Liver (tissue), 3 donors: ENCODE measurements around the gene RAB4B.

Source experiments
- CTCF ChIP-seq: fragments of 150-350 bp; IDR thresholded peaks from 2 replicates; pipeline ENCODE4 v1.5.1; 2017; ENCODE audit warnings: improper control_type of control experiment, low read depth, low read length; ENCODE audit not compliant: missing input control
- EGR1 ChIP-seq, 2 donors: IDR thresholded peaks; 2 replicates each; pipeline ENCODE4 v1.6.1; 2016 to 2018; ENCODE audit warnings: antibody characterized with exemption in 2 of 2, low read depth in 2 of 2
- MAX ChIP-seq: IDR thresholded peaks from 2 replicates; pipeline ENCODE4 v1.6.1; 2016; ENCODE audit warnings: antibody characterized with exemption
- TF ChIP-seq, protein P1 (sequence below): IDR thresholded peaks from 2 replicates; pipeline ENCODE4 v1.6.1; 2016; ENCODE audit warnings: antibody characterized with exemption
- donor health status: healthy.
- donor health status: healthy.

DNA sequence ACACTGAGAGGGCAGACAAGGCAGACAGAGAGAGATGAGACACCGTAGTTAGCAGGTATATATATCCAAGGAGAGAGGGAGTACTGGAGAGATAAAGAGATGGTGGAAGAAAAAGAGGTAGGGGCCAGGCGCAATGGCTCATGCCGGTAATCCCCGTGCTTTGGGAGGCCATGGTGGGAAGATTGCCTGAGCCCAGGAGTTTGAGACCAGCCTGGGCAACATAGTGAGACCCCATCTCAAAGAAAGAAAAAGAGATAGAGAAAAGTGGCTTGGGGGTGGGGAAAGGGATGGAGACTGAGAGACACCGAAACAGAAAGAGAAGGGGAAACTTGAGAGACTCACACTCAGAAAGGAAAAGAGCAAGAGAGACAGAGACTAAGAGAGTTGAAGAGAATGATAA lies 2.5 kb downstream of the RAB4B start:
- TF ChIP-seq CTCF (no peak), EGR1 (IDR thresholded peaks at IDR 0.05; ENCODE audit: low read depth in 2 of 2) (no peak), MAX (no peak)
- TF ChIP-seq, protein P1, sequence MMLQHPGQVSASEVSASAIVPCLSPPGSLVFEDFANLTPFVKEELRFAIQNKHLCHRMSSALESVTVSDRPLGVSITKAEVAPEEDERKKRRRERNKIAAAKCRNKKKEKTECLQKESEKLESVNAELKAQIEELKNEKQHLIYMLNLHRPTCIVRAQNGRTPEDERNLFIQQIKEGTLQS: no peak
